Measurements from ENCODE around the gene LYPLA2.
"Not testable (repeated sequence)": the region's sequence is repeated elsewhere in the genome, so short reads cannot be mapped to it uniquely, and the experiment has no call there.

Gene LYPLA2

GRCh38 chr1:23800400-23801337, 9.7 kb downstream of the LYPLA2 start, which contains the start of gene GALE:
TSS of gene GALE (minus strand) at chr1:23800754. CDS start at chr1:23799007, 1,747 bp downstream.
- TF ChIP-seq CTCF (IDR thresholded peaks at IDR 0.05; ENCODE audit: low read depth, low read length): no peak
- peak within 1 kb of the TSS; percentile 84 to 96 for H3K4me3 ChIP-seq (replicated peaks in 1 of 2; ENCODE audit: low read depth in 2 of 2, low read length in 2 of 2)
- DNase-seq (ENCODE audit: low read depth in 2 of 2): peak; percentile 95 to 97

DNA sequence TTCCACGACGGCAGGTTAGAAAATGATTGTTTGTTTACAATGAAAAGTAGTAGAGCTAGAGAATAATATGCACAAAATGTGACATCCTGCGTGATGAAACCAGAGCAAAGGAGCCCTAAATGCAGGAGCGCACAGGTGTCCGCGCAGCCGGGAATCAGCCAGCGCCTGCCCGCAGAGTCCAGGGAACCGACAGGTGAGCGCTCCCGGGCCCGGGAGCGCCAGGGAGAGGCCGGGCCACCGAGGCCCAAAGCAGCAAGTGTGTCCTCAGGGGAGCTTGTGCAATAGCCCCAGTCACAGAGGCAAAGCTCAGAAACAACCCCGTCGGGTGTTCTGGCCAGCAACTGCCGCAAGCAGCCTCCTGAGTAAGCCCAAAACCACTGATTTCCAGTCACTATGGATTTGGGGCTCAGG, 10.4 kb downstream of the LYPLA2 start:
- H3K4me3 ChIP-seq (replicated peaks in 1 of 2; ENCODE audit: low read depth in 2 of 2, low read length in 2 of 2): peak overlapping the region; percentile 84 to 96
- no peak for DNase-seq (ENCODE audit: low read depth in 2 of 2)
- TF ChIP-seq CTCF (IDR thresholded peaks at IDR 0.05; ENCODE audit: low read depth, low read length): no peak

- TF ChIP-seq CTCF (IDR thresholded peaks at IDR 0.05; ENCODE audit: low read depth, low read length): no peak
- H3K4me3 ChIP-seq (replicated peaks in 1 of 2; ENCODE audit: low read depth in 2 of 2, low read length in 2 of 2): no peak overlapping the region
- DNase-seq (ENCODE audit: low read depth in 2 of 2): no peak
Measured at GRCh38 chr1:23801876-23802275, 10.9 kb downstream of the LYPLA2 start.

- DNase-seq (ENCODE audit: low read depth in 2 of 2); H3K4me3 ChIP-seq (replicated peaks in 1 of 2; ENCODE audit: low read depth in 2 of 2, low read length in 2 of 2): not testable (repeated sequence)
Measured at GRCh38 chr1:23802809-23803342, 11.9 kb downstream of the LYPLA2 start.

- TF ChIP-seq CTCF (IDR thresholded peaks at IDR 0.05; ENCODE audit: low read depth, low read length): no peak
- no peak overlapping the region for H3K4me3 ChIP-seq (replicated peaks in 1 of 2; ENCODE audit: low read depth in 2 of 2, low read length in 2 of 2)
- DNase-seq (ENCODE audit: low read depth in 2 of 2): no peak
Measured at GRCh38 chr1:23803674-23804073, 12.7 kb downstream of the LYPLA2 start.

- peak; percentile 27 for TF ChIP-seq CTCF (IDR thresholded peaks at IDR 0.05; ENCODE audit: low read depth, low read length)
- DNase-seq (ENCODE audit: low read depth in 2 of 2): no peak
- no peak overlapping the region for H3K4me3 ChIP-seq (replicated peaks in 1 of 2; ENCODE audit: low read depth in 2 of 2, low read length in 2 of 2)
Measured at GRCh38 chr1:23804183-23804835, 13.4 kb downstream of the LYPLA2 start.

DNA sequence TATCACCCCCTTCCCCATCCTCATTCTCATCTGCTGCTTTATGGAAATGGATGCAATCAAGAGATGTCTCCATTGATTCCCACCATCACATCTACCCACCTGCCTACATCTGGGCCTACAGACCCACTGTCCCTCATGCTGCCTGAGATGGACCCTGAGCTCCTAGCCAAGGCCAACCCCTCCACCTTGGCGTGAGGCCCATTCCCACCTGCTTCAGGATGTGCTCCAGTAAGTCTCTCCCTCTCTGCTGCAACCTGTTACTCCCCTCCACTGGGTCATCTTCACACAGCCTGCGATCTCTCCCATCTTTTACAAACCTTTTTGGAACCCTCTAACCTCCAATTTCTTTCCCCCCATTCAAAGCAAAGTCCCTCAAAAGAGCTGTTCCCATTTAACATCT, 14.1 kb downstream of the LYPLA2 start:
- no peak for TF ChIP-seq CTCF (IDR thresholded peaks at IDR 0.05; ENCODE audit: low read depth, low read length)
- no peak overlapping the region for H3K4me3 ChIP-seq (replicated peaks in 1 of 2; ENCODE audit: low read depth in 2 of 2, low read length in 2 of 2)
- no peak for DNase-seq (ENCODE audit: low read depth in 2 of 2)

Data from cardiac fibroblast (primary cell).